Stimulated activated CD4-positive, alpha-beta T cell treated with anti-CD3 and anti-CD28 coated beads, Interleukin-4, amount 100 ng/mL, for 4 hours (primary cell): ENCODE measurements around the gene ZNF780A.
"Not testable (repeated sequence)": the region's sequence is repeated elsewhere in the genome, so short reads cannot be mapped to it uniquely, and the experiment has no call there.

Source experiments
- DNase-seq, 2 experiments: peaks; one replicate each; pipeline ENCODE4 v3.0.0-alpha.2; 2020

ZNF780A gene

DNA sequence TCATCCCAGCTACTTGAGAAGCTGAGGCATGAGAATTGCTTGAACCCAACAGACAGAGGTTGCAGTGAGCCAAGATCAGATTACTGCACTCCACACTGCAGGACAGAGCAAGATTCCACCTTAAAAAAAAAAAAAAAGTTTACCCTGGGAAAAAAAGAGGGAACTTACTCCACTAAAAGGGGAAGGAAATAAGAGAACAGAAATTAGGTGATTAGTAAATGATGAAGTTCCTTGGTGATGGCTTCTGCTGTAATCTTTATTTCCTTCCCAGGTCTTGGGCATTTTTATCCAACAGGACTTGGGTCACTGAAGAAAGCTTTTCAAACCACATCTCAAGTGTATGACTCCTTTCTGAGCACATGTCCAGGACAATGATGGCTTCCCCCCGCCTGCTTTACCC is 9.3 kb downstream of the ZNF780A start:
- DNase-seq, result no peak

- DNase-seq, result no peak
These were observed 10.5 kb downstream of the ZNF780A start for GRCh38 chr19:40080289-40080688.

- DNase-seq, result no peak
These were observed 12.4 kb downstream of the ZNF780A start for GRCh38 chr19:40078377-40078776.

DNA sequence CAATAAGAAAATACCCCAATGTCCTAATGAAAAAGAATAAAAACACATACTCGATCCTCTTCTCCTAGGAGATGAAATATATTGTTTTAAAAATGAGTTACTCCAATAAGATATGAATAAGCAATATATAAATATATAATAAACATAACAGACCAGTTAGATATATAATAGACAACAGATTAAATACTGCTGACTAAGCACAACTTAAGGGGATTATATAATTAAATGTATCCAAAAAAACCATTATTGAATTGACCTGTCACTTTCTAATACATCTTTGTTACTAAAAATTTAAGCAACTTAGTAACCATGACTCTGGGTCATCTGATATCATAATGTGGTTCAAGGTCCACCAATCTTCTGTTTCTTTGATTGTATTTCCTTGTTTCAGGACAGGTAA is 20.7 kb downstream of the ZNF780A start:
- DNase-seq, result no peak

DNA sequence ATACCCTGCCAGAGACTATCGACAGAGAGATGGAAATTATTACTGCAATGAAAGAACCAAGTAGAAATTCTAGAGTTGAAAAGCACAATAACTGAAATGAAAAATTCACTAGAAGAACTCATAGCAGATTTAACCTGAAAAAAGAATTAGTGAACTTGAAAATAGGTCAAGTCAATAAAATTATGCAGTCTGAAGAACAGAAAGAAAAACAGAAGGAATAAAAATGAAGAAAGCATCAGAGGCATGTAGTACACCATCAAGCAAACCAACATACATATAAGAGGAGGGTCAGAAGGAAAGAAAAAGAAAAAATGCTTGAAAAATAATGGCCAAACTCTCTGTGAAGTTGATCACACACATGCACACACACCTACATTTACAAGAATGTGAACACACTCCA is 31.1 kb downstream of the ZNF780A start:
- DNase-seq, result no peak

- DNase-seq, result no peak
These were observed 33.6 kb downstream of the ZNF780A start for GRCh38 chr19:40057166-40057565.

GRCh38 chr19:40056505-40056904 is 34.2 kb downstream of the ZNF780A start:
- DNase-seq, result no peak

GRCh38 chr19:40055832-40056504 is 34.8 kb downstream of the ZNF780A start, which contains the start of gene ZNF780B:
ZNF780B (minus strand) TSS chr19:40056231; CDS start chr19:40050332, 5,899 bp downstream.
- DNase-seq, result peak; percentile 61 to 64

DNA sequence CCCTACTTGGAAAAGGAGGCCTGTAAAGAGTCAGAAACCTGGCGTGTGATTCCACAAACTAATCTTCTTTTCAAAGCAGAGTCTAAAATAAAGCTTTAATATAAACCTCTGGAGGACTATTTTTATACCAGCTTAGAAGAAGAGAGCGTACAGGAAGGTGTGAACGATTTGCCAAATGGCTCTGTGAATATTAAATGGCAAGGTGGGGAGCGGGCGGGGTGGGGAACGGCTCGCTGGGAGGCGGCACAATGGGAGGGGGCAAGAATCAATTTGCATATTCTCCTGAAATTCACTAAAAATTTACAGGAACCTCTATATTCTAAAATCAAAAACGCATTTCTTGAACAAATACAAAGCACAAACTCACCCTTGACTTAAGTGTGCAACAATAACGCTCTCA is 35.7 kb downstream of the ZNF780A start:
- no peak for DNase-seq

DNA sequence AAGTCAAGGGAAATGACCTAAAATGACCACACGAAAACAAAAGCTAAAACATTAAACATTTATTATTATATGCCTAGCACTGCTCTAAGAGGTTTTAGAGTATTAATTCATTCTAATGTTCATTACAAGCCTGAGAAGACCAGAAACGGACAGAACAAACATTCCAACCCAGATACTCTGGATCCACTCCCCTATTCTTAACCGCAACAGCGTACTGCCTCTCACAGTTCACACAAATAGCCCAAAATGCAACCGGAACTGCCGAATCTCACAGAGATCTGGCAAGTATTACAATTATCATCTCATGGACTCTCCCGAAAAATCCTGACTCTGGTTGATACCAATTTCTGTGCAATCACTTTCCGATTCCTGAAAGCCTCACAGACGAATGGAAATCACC is 36.1 kb downstream of the ZNF780A start:
- DNase-seq, result no peak

GRCh38 chr19:40053491-40053890 is 37.3 kb downstream of the ZNF780A start:
- DNase-seq, result no peak

GRCh38 chr19:40041718-40042117 is 49.0 kb downstream of the ZNF780A start:
- not testable (repeated sequence) for DNase-seq

DNA sequence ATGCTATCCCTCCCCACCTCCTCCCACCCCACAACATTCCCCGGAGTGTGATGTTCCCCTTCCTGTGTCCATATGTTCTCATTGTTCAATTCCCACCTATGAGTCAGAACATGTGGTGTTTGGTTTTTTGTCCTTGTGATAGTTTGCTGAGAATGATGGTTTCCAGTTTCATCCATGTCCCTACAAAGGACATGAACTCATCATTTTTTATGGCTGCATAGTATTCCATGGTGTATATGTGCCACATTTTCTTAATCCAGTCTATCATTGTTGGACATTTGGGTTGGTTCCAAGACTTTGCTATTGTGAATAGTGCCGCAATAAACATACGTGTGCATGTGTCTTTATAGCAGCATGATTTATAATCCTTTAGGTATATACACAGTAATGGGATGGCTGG is 52.7 kb downstream of the ZNF780A start:
- DNase-seq, result not testable (repeated sequence)

GRCh38 chr19:40035996-40036395 is 54.7 kb downstream of the ZNF780A start:
- no peak for DNase-seq

DNA sequence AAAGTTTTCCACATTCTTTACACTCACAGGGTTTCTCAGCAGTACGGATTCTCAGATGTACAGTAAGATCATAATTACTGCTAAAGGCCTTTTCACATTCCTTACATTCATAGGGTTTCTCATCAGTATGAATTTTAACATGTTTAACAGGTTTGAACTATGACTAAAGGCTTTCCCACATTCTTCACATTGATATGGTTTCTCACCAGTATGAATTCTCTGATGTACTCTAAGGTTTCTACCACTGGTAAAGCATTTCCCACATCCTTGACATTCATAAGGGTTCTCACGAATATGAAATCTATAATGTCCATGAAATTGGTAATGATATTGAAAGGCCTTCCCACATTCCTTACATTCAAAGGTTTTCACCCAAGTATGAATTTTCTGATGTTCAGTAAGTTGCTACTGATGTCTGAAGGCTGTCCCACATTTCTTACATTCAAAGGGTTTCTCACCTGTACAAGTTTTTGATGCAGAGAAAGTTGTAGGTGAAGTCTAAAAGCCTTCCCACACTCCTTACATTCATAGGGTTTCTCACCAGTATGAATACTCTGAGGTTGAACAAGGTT is 56.7 kb downstream of the ZNF780A start:
- no peak for DNase-seq

- DNase-seq, result no peak
These were observed 64.2 kb downstream of the ZNF780A start for GRCh38 chr19:40026597-40026970.

- DNase-seq, result no peak
These were observed 64.7 kb downstream of the ZNF780A start for GRCh38 chr19:40025938-40026596.

DNA sequence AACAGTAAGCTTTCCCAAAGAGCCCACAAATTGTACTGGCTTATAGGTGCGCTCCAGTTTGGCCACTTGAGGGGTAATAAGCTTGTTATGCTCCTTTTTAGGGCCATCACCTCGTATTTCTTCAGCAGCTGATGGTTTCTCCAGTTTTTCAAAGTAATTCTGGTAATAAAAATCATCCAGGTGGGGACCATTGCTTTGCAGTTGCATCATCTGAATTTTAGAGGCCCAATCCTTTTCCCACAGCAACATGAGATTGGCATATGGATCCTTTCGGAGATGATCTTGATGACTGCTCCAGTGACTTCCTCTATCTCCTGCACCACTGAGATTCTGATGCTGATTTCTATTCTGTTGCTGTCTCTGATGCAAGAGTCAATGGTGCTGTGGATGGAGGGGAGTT is 66.8 kb downstream of the ZNF780A start:
- DNase-seq, result no peak
